ENCODE results near the gene HIP1. TPM values are rescaled to one million over a fixed set of nuclear protein-coding genes. Genes with fewer than 3 reads are reported as not detected.
A peak's percentile ranks its signal among the peaks of the same experiment; 100 is the strongest.
"Not testable (repeated sequence)": the region's sequence is repeated elsewhere in the genome, so short reads cannot be mapped to it uniquely, and the experiment has no call there.

HIP1 gene
- total RNA-seq, 1 donor from 2014 or later = 17.7 TPM

- Histone ChIP-seq H3K9me3 (no peaks in the 10 kb centered on the region), H3K27me3 (no peaks in the 10 kb centered on the region), H3K4me3 (no peak overlapping the region), H3K27ac (peak overlapping the region; percentile 6), H3K4me1 (peaks cover 7% of the 10 kb centered on the region), H3K36me3 (no peaks in the 10 kb centered on the region)
- no peak for DNase-seq (ENCODE audit: extremely low spot score in 2 of 2)
- TF ChIP-seq POLR2A (IDR thresholded peaks at IDR 0.05) = no peak
- TF ChIP-seq CTCF (IDR thresholded peaks at IDR 0.05) = no peak
- peak; percentile 61 to 64 for TF ChIP-seq POLR2AphosphoS5 (IDR thresholded peaks at IDR 0.05; ENCODE audit: insufficient read depth in 1 of 2, low read depth in 1 of 2)
- intact Hi-C loops (cut with DNase I) = no loop called here
Measured at GRCh38 chr7:75611557-75612178, 127.1 kb downstream of the HIP1 start.

- H3K4me1 ChIP-seq; H3K4me3 ChIP-seq; DNase-seq (ENCODE audit: extremely low spot score in 2 of 2); H3K9me3 ChIP-seq; H3K27me3 ChIP-seq; H3K36me3 ChIP-seq; H3K27ac ChIP-seq; intact Hi-C loops (cut with DNase I): not testable (repeated sequence)
Measured at GRCh38 chr7:75609416-75609815, 129.3 kb downstream of the HIP1 start.

- no peak for TF ChIP-seq POLR2AphosphoS5 (IDR thresholded peaks at IDR 0.05; ENCODE audit: insufficient read depth in 1 of 2, low read depth in 1 of 2)
- no peak for TF ChIP-seq POLR2A (IDR thresholded peaks at IDR 0.05)
- no peak for TF ChIP-seq CTCF (IDR thresholded peaks at IDR 0.05)
- peaks cover 7% of the 10 kb centered on the region for H3K4me1 ChIP-seq
- no peaks in the 10 kb centered on the region for H3K9me3 ChIP-seq
- intact Hi-C loops (cut with DNase I) = no loop called here
- H3K27me3 ChIP-seq = no peaks in the 10 kb centered on the region
- H3K36me3 ChIP-seq = no peaks in the 10 kb centered on the region
- no peak for DNase-seq (ENCODE audit: extremely low spot score in 2 of 2)
- H3K27ac ChIP-seq = no peak overlapping the region
- H3K4me3 ChIP-seq = no peak overlapping the region
Measured at GRCh38 chr7:75608451-75609122, 130.2 kb downstream of the HIP1 start.

GRCh38 chr7:75604408-75604807 is 134.3 kb downstream of the HIP1 start:
- Histone ChIP-seq H3K9me3 (no peaks in the 10 kb centered on the region), H3K4me1 (peaks cover 10% of the 10 kb centered on the region), H3K27me3 (no peaks in the 10 kb centered on the region), H3K4me3 (no peak overlapping the region), H3K27ac (no peak overlapping the region), H3K36me3 (no peaks in the 10 kb centered on the region)
- no peak for DNase-seq (ENCODE audit: extremely low spot score in 2 of 2)
- intact Hi-C loops (cut with DNase I) = no loop called here
- no peak for TF ChIP-seq CTCF (IDR thresholded peaks at IDR 0.05)
- no peak for TF ChIP-seq POLR2A (IDR thresholded peaks at IDR 0.05)
- no peak for TF ChIP-seq POLR2AphosphoS5 (IDR thresholded peaks at IDR 0.05; ENCODE audit: insufficient read depth in 1 of 2, low read depth in 1 of 2)

GRCh38 chr7:75602831-75603230 is 135.9 kb downstream of the HIP1 start:
- peaks cover 20% of the 10 kb centered on the region for H3K4me1 ChIP-seq
- H3K9me3 ChIP-seq; H3K36me3 ChIP-seq; intact Hi-C loops (cut with DNase I); DNase-seq (ENCODE audit: extremely low spot score in 2 of 2); H3K27ac ChIP-seq; H3K4me3 ChIP-seq; H3K27me3 ChIP-seq: not testable (repeated sequence)

- Histone ChIP-seq H3K4me1 (peaks cover 20% of the 10 kb centered on the region), H3K9me3 (no peaks in the 10 kb centered on the region), H3K27me3 (no peaks in the 10 kb centered on the region), H3K4me3 (no peak overlapping the region), H3K36me3 (no peaks in the 10 kb centered on the region), H3K27ac (no peak overlapping the region)
- intact Hi-C loops (cut with DNase I) = no loop called here
- TF ChIP-seq POLR2A (IDR thresholded peaks at IDR 0.05) = no peak
- no peak for TF ChIP-seq CTCF (IDR thresholded peaks at IDR 0.05)
- no peak for TF ChIP-seq POLR2AphosphoS5 (IDR thresholded peaks at IDR 0.05; ENCODE audit: insufficient read depth in 1 of 2, low read depth in 1 of 2)
- no peak for DNase-seq (ENCODE audit: extremely low spot score in 2 of 2)
Measured at GRCh38 chr7:75601539-75601938, 137.2 kb downstream of the HIP1 start.

- peaks cover 20% of the 10 kb centered on the region for H3K4me1 ChIP-seq
- DNase-seq (ENCODE audit: extremely low spot score in 2 of 2); H3K27ac ChIP-seq; H3K27me3 ChIP-seq; intact Hi-C loops (cut with DNase I); H3K4me3 ChIP-seq; H3K36me3 ChIP-seq; H3K9me3 ChIP-seq: not testable (repeated sequence)
Measured at GRCh38 chr7:75600748-75601147, 138.0 kb downstream of the HIP1 start.
